ENCODE measurements around the gene ANKRD16. TPM values are rescaled to one million over a fixed set of nuclear protein-coding genes. Genes with fewer than 3 reads are reported as not detected.

Gene ANKRD16
- total and polyA plus RNA-seq, 2 of the 13 experiments (the other 11 are each of a cell fraction or from before 2014, with no cell fraction given): 8.0 to 11.4 TPM

DNA sequence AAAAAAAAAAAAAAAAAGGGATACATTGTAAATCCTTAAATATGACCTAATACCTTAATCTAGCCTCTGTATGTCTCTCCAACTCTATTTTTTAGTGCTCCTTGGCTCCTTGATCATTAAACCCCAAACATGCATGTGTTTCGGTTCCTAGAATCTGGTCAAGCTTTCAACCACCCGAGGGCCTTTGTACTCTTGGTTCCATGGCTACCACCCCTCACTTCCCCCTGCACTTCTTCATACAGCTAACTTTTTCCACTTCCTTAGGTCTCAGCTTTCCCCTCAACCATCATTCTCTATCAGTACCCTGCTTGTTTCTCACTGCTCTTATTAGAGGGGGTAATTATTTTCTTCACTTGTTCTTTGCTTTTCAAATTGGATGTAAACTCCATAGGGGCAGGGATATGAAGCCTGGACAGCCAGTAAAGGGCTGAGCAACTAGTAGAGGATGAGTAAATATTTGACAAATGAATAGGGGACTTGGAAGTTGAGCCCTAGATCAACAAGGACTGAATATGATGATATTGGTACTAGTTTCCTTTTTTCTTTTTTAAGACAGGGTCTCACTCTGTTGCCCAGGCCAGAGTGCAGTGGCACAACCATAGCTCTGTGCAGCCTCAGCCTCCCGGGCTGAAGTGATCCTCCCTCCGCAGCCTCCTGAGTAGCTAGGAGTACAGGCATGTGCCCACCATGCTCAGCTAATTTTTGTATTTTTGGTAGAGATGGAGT lies 72.2 kb downstream of the ANKRD16 start (continued):
- no peak for TF ChIP-seq ZNF704 (CRISPR knock-in tag; IDR thresholded peaks at IDR 0.05; ENCODE audit: borderline replicate concordance)
- TF ChIP-seq EEA1 (CRISPR knock-in tag; IDR thresholded peaks at IDR 0.05; ENCODE audit: borderline replicate concordance): no peak
- TF ChIP-seq ARNT2 (CRISPR knock-in tag; IDR thresholded peaks at IDR 0.05; ENCODE audit: low read depth): no peak
- TF ChIP-seq, protein P1, sequence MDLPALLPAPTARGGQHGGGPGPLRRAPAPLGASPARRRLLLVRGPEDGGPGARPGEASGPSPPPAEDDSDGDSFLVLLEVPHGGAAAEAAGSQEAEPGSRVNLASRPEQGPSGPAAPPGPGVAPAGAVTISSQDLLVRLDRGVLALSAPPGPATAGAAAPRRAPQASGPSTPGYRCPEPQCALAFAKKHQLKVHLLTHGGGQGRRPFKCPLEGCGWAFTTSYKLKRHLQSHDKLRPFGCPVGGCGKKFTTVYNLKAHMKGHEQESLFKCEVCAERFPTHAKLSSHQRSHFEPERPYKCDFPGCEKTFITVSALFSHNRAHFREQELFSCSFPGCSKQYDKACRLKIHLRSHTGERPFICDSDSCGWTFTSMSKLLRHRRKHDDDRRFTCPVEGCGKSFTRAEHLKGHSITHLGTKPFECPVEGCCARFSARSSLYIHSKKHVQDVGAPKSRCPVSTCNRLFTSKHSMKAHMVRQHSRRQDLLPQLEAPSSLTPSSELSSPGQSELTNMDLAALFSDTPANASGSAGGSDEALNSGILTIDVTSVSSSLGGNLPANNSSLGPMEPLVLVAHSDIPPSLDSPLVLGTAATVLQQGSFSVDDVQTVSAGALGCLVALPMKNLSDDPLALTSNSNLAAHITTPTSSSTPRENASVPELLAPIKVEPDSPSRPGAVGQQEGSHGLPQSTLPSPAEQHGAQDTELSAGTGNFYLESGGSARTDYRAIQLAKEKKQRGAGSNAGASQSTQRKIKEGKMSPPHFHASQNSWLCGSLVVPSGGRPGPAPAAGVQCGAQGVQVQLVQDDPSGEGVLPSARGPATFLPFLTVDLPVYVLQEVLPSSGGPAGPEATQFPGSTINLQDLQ (CRISPR knock-in tag; IDR thresholded peaks at IDR 0.05): no peak
- TF ChIP-seq KDM1A (CRISPR knock-in tag; IDR thresholded peaks at IDR 0.05): 0 out of 2 replicates have a peak, but pooled peaks have one; percentile 42
- no peak for TF ChIP-seq ZNF768 (CRISPR knock-in tag; IDR thresholded peaks at IDR 0.05)
- TF ChIP-seq SP5 (CRISPR knock-in tag; IDR thresholded peaks at IDR 0.05; ENCODE audit: borderline replicate concordance, low read depth): 0 out of 2 replicates have a peak, but pooled peaks have one; percentile 20
- TF ChIP-seq ZFP82 (CRISPR knock-in tag; IDR thresholded peaks at IDR 0.05; ENCODE audit: borderline replicate concordance): no peak
- no peak for TF ChIP-seq ZNF232 (CRISPR knock-in tag; IDR thresholded peaks at IDR 0.05; ENCODE audit: borderline replicate concordance)
- TF ChIP-seq RCOR2 (CRISPR knock-in tag; IDR thresholded peaks at IDR 0.05): 0 out of 2 replicates have a peak, but pooled peaks have one; percentile 26
- peak; percentile 69 for TF ChIP-seq PAXIP1 (CRISPR knock-in tag; conservative IDR thresholded peaks at IDR 0.05)
- TF ChIP-seq SMAD9 (CRISPR knock-in tag; IDR thresholded peaks at IDR 0.05): no peak
- no peak for TF ChIP-seq POLR2G (IDR thresholded peaks at IDR 0.05; ENCODE audit: low read depth, low read length)
- TF ChIP-seq, protein P2, sequence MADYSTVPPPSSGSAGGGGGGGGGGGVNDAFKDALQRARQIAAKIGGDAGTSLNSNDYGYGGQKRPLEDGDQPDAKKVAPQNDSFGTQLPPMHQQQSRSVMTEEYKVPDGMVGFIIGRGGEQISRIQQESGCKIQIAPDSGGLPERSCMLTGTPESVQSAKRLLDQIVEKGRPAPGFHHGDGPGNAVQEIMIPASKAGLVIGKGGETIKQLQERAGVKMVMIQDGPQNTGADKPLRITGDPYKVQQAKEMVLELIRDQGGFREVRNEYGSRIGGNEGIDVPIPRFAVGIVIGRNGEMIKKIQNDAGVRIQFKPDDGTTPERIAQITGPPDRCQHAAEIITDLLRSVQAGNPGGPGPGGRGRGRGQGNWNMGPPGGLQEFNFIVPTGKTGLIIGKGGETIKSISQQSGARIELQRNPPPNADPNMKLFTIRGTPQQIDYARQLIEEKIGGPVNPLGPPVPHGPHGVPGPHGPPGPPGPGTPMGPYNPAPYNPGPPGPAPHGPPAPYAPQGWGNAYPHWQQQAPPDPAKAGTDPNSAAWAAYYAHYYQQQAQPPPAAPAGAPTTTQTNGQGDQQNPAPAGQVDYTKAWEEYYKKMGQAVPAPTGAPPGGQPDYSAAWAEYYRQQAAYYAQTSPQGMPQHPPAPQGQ (CRISPR knock-in tag; IDR thresholded peaks at IDR 0.05; ENCODE audit: borderline replicate concordance): no peak
- no peak for TF ChIP-seq NFATC3 (CRISPR knock-in tag; IDR thresholded peaks at IDR 0.05)
- TF ChIP-seq, protein P3, sequence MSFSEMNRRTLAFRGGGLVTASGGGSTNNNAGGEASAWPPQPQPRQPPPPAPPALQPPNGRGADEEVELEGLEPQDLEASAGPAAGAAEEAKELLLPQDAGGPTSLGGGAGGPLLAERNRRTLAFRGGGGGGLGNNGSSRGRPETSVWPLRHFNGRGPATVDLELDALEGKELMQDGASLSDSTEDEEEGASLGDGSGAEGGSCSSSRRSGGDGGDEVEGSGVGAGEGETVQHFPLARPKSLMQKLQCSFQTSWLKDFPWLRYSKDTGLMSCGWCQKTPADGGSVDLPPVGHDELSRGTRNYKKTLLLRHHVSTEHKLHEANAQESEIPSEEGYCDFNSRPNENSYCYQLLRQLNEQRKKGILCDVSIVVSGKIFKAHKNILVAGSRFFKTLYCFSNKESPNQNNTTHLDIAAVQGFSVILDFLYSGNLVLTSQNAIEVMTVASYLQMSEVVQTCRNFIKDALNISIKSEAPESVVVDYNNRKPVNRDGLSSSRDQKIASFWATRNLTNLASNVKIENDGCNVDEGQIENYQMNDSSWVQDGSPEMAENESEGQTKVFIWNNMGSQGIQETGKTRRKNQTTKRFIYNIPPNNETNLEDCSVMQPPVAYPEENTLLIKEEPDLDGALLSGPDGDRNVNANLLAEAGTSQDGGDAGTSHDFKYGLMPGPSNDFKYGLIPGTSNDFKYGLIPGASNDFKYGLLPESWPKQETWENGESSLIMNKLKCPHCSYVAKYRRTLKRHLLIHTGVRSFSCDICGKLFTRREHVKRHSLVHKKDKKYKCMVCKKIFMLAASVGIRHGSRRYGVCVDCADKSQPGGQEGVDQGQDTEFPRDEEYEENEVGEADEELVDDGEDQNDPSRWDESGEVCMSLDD (CRISPR knock-in tag; IDR thresholded peaks at IDR 0.05; ENCODE audit: borderline replicate concordance): no peak
